ENCODE results near the gene DOK5. TPM values are rescaled to one million over a fixed set of nuclear protein-coding genes. Genes with fewer than 3 reads are reported as not detected.
A peak's percentile ranks its signal among the peaks of the same experiment; 100 is the strongest.

Gene DOK5
- total and polyA plus RNA-seq, 2 donors (not counting 3 experiments of a cell fraction or from before 2014, with no cell fraction given), result 3.5 to 14.2 TPM

DNA sequence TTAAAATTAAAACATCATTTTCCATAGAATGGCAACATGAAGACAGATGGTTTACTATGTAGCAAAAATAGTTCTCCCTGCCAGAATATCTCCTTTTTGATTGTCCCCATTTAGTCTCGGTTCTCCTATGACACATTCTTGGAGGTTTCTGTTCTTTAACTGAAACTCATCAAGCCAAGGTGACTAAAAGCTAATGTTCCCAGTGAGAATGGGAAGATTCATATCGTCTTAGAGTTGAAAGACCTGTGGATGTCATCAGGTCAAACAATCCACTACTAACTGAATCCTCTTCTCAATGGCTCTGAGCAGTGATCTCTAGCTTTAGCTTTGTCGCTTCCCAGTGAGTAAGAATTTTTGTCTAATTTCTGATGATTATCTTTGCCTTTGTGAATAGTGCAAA lies 1.3 kb upstream of the DOK5 start:
- FAIRE-seq, result peak; percentile 15

DNA sequence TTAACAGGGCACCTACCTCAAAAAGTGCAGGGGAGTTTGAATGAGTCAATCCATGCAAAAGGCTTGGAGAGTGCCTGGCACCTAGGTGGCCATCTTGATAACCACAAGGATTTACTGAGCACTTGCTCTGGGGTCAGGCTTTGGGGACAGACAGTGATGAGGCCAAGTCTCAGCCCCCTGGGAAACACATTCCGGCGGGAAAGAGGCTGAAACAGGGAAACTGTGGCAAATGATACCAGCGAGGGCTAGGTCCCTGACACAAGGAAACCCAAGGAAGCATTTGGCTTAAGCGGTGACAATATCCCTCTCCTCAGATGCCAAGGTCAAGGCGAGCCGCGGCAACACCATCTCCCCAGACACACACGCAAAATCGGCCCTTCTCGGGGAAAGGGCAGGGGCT lies 527 bp upstream of the DOK5 start:
- Histone ChIP-seq H4K20me1 (replicated peaks; ENCODE audit: control insufficient read depth, extremely low read depth, insufficient read depth, low read length) (no peaks in the 10 kb centered on the region), H3K27ac (ENCODE audit: insufficient read depth, low read depth, low read length) (no peak overlapping the region), H3K27me3 (ENCODE audit: control insufficient read depth in 2 of 2, insufficient read depth in 2 of 2, low read length in 2 of 2) (peaks cover 4 to 17% of the 10 kb centered on the region in 2 experiments), H3K4me3 (replicated peaks in 1 of 3; ENCODE audit: insufficient read depth in 1 of 3, low read depth in 1 of 3, low read length in 3 of 3) (peak overlapping the region in 1 of 3 experiments; percentile 75), H3K9ac (replicated peaks; ENCODE audit: extremely low read depth, insufficient read depth, low read length) (no peak overlapping the region), H3K4me1 (ENCODE audit: control insufficient read depth, extremely low read depth, insufficient read depth, low read length) (peaks cover 9% of the 10 kb centered on the region), H3K9me1 (replicated peaks; ENCODE audit: control insufficient read depth, extremely low read depth, insufficient read depth, low read length) (no peaks in the 10 kb centered on the region), H2AFZ (ENCODE audit: low read depth, low read length) (peak overlapping the region; percentile 27), H3K4me2 (ENCODE audit: insufficient read depth, low read length) (no peak overlapping the region), H3K79me2 (ENCODE audit: control insufficient read depth, insufficient read depth, low read length) (no peaks in the 10 kb centered on the region), H3K9me3 (replicated peaks; ENCODE audit: control insufficient read depth, insufficient read depth, low read length) (no peaks in the 10 kb centered on the region), H3K36me3 (ENCODE audit: control insufficient read depth in 2 of 2, extremely low read depth in 1 of 2, insufficient read depth in 2 of 2, low read length in 2 of 2) (no peaks in the 10 kb centered on the region)
- DNase-seq (ENCODE audit: low read depth, low spot score) (peak; percentile 20), FAIRE-seq (no peak)
- dilution Hi-C loops (cut with MboI; ENCODE audit: extremely low pct_ligation_motif_present, low sequenced_read_pairs) (no loop called here), intact Hi-C loops (cut with micrococcal nuclease) (loop anchor here (2.0 to 5.0 kb wide), 3 partner anchors 134 to 268 kb away; partner anchors contain the start of gene PFDN4)
- POLR2A ChIA-PET, result no interaction called here
- CTCF ChIA-PET, result interaction anchor here (1.4 kb wide), 1 partner anchor 18 kb away, joined by 4 read pairs; no protein-coding TSS in a partner anchor
- no peak for TF ChIP-seq JUN (IDR thresholded peaks at IDR 0.05; ENCODE audit: borderline replicate concordance, insufficient read depth, insufficient read length, low read depth)
- no peak for TF ChIP-seq EZH2 (IDR thresholded peaks at IDR 0.05; ENCODE audit: borderline replicate concordance, low read depth, low read length, severe bottlenecking)
- no peak for TF ChIP-seq POLR2A (IDR thresholded peaks at IDR 0.05; ENCODE audit: low read depth, low read length)
- TF ChIP-seq, protein P1, sequence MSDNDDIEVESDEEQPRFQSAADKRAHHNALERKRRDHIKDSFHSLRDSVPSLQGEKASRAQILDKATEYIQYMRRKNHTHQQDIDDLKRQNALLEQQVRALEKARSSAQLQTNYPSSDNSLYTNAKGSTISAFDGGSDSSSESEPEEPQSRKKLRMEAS (IDR thresholded peaks at IDR 0.05; ENCODE audit: insufficient read depth, insufficient read length), result no peak
- no peak for TF ChIP-seq GATA2 (IDR thresholded peaks at IDR 0.05; ENCODE audit: insufficient read depth, insufficient read length, low read depth, low read length)
- TF ChIP-seq MYC (IDR thresholded peaks at IDR 0.05; ENCODE audit: low read depth, low read length), result no peak
- TF ChIP-seq FOS (IDR thresholded peaks at IDR 0.05; ENCODE audit: borderline replicate concordance, insufficient read depth, low read length), result no peak
- TF ChIP-seq POLR2AphosphoS5 (IDR thresholded peaks at IDR 0.05; ENCODE audit: insufficient read depth, low read depth, low read length), result no peak
- TF ChIP-seq, protein P2, sequence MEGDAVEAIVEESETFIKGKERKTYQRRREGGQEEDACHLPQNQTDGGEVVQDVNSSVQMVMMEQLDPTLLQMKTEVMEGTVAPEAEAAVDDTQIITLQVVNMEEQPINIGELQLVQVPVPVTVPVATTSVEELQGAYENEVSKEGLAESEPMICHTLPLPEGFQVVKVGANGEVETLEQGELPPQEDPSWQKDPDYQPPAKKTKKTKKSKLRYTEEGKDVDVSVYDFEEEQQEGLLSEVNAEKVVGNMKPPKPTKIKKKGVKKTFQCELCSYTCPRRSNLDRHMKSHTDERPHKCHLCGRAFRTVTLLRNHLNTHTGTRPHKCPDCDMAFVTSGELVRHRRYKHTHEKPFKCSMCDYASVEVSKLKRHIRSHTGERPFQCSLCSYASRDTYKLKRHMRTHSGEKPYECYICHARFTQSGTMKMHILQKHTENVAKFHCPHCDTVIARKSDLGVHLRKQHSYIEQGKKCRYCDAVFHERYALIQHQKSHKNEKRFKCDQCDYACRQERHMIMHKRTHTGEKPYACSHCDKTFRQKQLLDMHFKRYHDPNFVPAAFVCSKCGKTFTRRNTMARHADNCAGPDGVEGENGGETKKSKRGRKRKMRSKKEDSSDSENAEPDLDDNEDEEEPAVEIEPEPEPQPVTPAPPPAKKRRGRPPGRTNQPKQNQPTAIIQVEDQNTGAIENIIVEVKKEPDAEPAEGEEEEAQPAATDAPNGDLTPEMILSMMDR (IDR thresholded peaks at IDR 0.05; ENCODE audit: extremely low read depth in 1 of 2, insufficient read depth in 1 of 2, low read depth in 1 of 2, low read length in 2 of 2), result no peak
- no TSS peak for BruUV-seq (replicated peaks)

More for the DNA sequence above, 1.3 kb upstream of the DOK5 start:
- no peak overlapping the region for H2AFZ ChIP-seq (ENCODE audit: low read depth, low read length)
- intact Hi-C loops (cut with micrococcal nuclease) (loop anchor here (2.0 kb wide), 1 partner anchor 133 kb away; no protein-coding TSS in a partner anchor), dilution Hi-C loops (cut with MboI; ENCODE audit: extremely low pct_ligation_motif_present, low sequenced_read_pairs) (no loop called here)
- peaks cover 4 to 17% of the 10 kb centered on the region in 2 experiments for H3K27me3 ChIP-seq (ENCODE audit: control insufficient read depth in 2 of 2, insufficient read depth in 2 of 2, low read length in 2 of 2)
- TF ChIP-seq POLR2AphosphoS5 (IDR thresholded peaks at IDR 0.05; ENCODE audit: insufficient read depth, low read depth, low read length), result no peak
- TF ChIP-seq EZH2 (IDR thresholded peaks at IDR 0.05; ENCODE audit: borderline replicate concordance, low read depth, low read length, severe bottlenecking), result peak; percentile 25
- no peaks in the 10 kb centered on the region for H3K36me3 ChIP-seq (ENCODE audit: control insufficient read depth in 2 of 2, extremely low read depth in 1 of 2, insufficient read depth in 2 of 2, low read length in 2 of 2)
- POLR2A ChIA-PET, result no interaction called here
- peaks cover 9% of the 10 kb centered on the region for H3K4me1 ChIP-seq (ENCODE audit: control insufficient read depth, extremely low read depth, insufficient read depth, low read length)
- no peak overlapping the region for H3K9ac ChIP-seq (replicated peaks; ENCODE audit: extremely low read depth, insufficient read depth, low read length)
- no TSS peak for BruUV-seq (replicated peaks)
- no peak overlapping the region for H3K4me3 ChIP-seq (replicated peaks in 1 of 3; ENCODE audit: insufficient read depth in 1 of 3, low read depth in 1 of 3, low read length in 3 of 3)
- no peaks in the 10 kb centered on the region for H3K9me1 ChIP-seq (replicated peaks; ENCODE audit: control insufficient read depth, extremely low read depth, insufficient read depth, low read length)
- no peak overlapping the region for H3K4me2 ChIP-seq (ENCODE audit: insufficient read depth, low read length)
- no peaks in the 10 kb centered on the region for H3K79me2 ChIP-seq (ENCODE audit: control insufficient read depth, insufficient read depth, low read length)
- no peaks in the 10 kb centered on the region for H3K9me3 ChIP-seq (replicated peaks; ENCODE audit: control insufficient read depth, insufficient read depth, low read length)
- CTCF ChIA-PET, result interaction anchor here (0.9 to 1.4 kb wide), 2 partner anchors 12 to 18 kb away, joined by 3 to 4 read pairs; no protein-coding TSS in a partner anchor
- no peaks in the 10 kb centered on the region for H4K20me1 ChIP-seq (replicated peaks; ENCODE audit: control insufficient read depth, extremely low read depth, insufficient read depth, low read length)
- H3K27ac ChIP-seq (ENCODE audit: insufficient read depth, low read depth, low read length), result no peak overlapping the region
- DNase-seq (ENCODE audit: low read depth, low spot score), result no peak
